CD4-positive, alpha-beta T cell treated with Interleukin-17A for 1 hour (primary cell): ENCODE data around the gene BTBD7.
"Not testable (repeated sequence)": the region's sequence is repeated elsewhere in the genome, so short reads cannot be mapped to it uniquely, and the experiment has no call there.

Source experiments
- DNase-seq: peaks from one replicate; pipeline ENCODE4 v3.0.0-alpha.2; 2020

BTBD7 gene, protein sequence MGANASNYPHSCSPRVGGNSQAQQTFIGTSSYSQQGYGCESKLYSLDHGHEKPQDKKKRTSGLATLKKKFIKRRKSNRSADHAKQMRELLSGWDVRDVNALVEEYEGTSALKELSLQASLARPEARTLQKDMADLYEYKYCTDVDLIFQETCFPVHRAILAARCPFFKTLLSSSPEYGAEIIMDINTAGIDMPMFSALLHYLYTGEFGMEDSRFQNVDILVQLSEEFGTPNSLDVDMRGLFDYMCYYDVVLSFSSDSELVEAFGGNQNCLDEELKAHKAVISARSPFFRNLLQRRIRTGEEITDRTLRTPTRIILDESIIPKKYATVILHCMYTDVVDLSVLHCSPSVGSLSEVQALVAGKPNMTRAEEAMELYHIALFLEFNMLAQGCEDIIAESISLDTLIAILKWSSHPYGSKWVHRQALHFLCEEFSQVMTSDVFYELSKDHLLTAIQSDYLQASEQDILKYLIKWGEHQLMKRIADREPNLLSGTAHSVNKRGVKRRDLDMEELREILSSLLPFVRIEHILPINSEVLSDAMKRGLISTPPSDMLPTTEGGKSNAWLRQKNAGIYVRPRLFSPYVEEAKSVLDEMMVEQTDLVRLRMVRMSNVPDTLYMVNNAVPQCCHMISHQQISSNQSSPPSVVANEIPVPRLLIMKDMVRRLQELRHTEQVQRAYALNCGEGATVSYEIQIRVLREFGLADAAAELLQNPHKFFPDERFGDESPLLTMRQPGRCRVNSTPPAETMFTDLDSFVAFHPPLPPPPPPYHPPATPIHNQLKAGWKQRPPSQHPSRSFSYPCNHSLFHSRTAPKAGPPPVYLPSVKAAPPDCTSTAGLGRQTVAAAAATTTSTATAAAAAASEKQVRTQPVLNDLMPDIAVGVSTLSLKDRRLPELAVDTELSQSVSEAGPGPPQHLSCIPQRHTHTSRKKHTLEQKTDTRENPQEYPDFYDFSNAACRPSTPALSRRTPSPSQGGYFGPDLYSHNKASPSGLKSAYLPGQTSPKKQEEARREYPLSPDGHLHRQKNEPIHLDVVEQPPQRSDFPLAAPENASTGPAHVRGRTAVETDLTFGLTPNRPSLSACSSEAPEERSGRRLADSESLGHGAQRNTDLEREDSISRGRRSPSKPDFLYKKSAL

GRCh38 chr14:93332853-93333630 is at the start of gene BTBD7:
Gene BTBD7, minus strand, starts transcription at chr14:93333036. Its CDS starts 36,985 bp downstream, at chr14:93296051.
- peak; percentile 94 for DNase-seq

GRCh38 chr14:93381644-93382043 is 48.8 kb upstream of the BTBD7 start:
- DNase-seq: no peak

DNA sequence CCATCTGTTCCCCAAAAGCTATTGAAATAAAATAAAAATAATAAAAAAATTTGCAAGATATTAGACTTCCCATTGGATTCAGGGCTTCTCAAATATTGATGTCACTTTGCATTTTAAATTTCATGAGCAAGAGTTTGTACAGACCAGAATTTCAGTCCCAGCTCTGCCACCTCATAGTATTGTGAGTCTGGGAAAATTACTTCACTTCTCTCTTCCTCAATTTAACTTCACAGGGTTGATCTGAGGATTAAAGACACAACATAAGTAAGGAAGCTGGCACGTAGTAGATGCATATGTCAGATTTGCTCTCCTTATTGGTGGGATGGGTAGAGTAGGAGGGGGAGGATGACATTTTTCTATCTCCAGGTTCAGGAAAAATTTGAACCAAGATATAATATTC is 47.0 kb upstream of the BTBD7 start:
- no peak for DNase-seq

- peak; percentile 10 for DNase-seq
These were observed 42.9 kb upstream of the BTBD7 start for GRCh38 chr14:93375673-93376156.

DNA sequence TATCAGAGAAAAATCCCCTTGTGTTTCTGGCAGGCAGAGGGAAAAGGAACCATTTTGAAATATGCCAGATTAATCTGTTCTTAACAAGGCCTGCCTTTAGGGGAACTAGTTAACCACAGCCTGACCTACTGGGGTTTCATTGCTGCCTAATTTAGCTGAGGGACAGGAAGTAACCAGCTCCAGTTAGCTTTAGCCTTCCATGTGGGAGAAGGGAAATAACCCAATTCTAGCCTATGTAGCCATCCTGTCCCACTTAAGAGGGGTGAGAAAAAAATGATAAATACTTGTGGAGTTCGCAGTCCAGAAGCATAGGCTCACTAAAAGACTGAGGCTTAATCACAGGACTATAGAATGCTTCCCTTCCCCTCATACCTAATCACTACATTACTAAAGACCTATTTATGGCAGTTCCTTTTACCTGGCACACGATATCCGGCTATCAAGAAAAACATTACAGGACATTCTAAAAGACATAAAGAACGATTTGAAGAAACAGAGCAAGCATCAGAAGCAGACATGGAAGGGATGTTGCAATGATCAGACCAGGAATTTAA is 37.0 kb upstream of the BTBD7 start:
- peak; percentile 8 for DNase-seq

GRCh38 chr14:93368996-93369712 is 36.3 kb upstream of the BTBD7 start:
- DNase-seq: no peak

DNA sequence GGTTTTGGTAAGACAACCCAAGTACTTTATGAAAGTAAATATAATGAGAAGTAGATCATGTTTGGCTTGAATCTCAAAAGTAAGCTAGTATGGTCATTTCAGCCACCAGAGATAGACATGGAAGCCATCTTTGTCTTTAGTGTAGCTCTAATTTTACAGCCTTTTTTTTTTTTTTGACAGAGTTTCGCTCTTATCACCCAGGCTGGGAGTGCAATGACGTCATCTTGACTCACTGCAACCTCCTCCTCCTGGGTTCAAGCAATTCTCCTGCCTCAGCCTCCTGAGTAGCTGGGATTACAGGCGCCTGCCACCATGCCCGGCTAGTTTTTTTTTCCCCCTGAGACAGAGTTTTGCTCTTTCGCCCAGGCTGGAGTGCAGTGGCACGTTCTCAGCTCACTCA is 22.0 kb upstream of the BTBD7 start:
- DNase-seq: not testable (repeated sequence)

DNA sequence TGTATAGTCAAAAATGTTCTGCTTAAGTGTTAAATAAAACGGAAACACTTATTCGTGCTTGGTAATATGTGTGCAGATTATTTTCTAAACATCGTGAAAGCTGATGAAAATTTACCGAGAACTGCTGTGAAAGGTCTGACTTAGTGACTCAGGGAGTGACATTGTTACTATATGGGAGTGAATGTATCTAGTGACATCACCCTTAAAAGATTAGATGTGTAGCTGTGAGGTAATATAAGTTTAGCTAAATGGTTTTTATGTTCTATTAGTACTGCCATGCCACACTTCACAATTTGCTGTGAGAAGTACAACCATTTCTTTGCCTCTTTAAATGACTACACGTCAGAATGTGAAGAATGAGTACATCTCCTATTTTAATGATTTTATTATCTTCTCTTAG is 15.5 kb upstream of the BTBD7 start:
- DNase-seq: no peak

GRCh38 chr14:93347850-93348249 is 15.0 kb upstream of the BTBD7 start:
- DNase-seq: no peak

DNA sequence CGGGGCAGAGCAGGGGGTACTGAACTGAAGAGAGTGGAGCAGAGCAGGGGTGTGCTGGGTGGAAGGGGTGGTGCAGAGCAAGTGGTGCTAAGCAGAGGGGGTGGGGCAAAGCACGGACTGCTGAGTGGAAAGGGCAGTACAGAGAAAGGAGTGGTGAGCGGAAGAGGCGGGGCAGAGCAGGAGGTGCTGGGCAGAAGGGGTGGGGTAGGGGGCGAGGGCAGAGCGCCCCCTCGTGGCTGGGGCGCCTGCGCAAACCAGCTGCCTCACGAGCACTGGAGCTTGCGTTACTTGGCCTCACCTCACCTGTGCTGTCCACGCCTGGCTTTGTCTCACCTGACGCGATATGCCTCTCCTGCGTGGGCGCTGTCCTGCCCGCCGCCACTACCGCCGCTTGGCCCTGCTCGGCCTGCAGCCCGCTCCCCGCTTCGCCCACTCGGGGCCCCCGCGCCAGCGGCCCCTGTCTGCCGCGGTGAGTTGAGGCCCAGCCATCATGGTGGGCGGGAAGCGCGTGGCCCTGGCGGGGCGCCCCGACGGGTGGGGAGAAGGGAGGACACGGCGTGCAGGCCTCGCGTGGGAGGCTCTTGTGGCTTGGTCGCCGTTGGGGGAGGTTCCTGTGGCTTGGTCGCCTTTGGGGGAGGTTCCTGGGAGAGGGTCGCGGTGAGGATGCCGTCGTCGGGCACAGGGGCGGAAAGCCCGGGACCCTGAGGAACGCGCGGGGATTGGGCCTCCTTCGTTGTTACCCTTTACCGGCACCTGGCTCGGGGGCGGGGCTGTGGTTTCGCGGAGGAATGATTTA is 14.3 kb upstream of the BTBD7 start, which contains the start of gene COX8C:
Gene COX8C, plus strand, starts transcription at position 257 of the 796 bp plus-strand sequence. Its CDS starts 87 bp downstream, at position 344.
- DNase-seq: no peak

DNA sequence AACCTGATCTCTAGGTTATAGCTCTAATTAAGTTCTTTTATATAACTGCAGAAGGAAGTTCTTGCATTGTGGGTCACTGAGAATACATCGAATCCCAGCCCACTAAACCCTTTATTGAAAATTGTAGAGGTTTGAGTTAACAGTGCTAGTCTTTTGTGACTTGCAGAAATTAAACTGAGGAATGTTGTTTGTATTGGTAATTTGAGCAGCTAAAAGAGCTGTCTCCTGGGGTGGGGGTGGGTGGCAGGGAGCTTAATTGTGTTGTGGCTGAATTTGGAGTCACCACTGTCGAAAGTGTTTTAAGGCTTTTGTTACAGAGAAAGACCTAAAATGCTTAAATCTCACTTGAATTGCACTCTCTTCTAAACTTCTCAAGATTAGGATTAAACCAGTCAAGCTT is 11.0 kb upstream of the BTBD7 start:
- no peak for DNase-seq

DNA sequence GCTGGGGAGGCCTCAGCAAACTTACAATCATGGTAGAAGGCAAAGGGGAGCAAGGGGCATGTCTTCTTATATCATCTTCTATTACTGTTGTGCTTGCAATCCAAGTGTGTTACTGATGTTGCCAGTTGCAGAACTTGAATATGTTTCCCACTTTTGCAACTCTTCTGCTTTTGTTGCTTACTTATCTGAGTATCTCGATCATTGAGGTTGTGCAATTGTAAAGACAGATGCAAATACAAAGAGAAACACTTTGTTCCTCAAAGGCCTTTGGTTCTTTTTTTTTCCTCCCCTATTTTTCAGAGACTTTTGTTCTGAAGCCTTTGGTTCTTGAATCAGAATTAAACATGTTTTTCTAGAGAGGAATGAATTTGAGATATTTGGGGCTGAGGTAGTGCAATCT is 10.4 kb upstream of the BTBD7 start:
- DNase-seq: no peak

GRCh38 chr14:93337884-93338283 is 5.0 kb upstream of the BTBD7 start:
- DNase-seq: no peak

GRCh38 chr14:93337143-93337753 is 4.4 kb upstream of the BTBD7 start:
- no peak for DNase-seq

DNA sequence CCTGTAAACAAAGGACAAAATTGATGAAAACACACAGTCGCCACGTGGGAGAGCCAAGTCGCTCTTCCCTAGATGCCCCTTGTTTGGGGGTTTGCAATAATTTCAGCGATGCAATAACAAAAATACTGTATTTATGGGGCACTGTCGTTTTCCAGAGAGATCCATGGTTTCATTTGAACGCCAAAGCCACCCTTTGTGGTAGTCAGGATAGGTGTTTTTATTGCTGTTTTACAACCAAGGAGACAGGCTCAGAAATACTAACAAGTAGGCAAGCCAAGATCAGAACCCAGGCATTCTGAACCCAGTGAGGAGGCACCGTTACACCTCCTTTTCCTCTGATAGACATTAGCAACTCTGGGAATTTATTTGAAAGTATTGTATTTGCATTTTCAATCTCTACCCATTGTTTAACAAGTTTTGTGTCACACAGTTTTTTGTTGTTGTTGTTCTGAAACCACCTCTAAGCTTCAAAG is 831 bp upstream of the BTBD7 start:
- DNase-seq: no peak

- no peak for DNase-seq
These were observed 411 bp downstream of the BTBD7 start for GRCh38 chr14:93332397-93332852.

DNA sequence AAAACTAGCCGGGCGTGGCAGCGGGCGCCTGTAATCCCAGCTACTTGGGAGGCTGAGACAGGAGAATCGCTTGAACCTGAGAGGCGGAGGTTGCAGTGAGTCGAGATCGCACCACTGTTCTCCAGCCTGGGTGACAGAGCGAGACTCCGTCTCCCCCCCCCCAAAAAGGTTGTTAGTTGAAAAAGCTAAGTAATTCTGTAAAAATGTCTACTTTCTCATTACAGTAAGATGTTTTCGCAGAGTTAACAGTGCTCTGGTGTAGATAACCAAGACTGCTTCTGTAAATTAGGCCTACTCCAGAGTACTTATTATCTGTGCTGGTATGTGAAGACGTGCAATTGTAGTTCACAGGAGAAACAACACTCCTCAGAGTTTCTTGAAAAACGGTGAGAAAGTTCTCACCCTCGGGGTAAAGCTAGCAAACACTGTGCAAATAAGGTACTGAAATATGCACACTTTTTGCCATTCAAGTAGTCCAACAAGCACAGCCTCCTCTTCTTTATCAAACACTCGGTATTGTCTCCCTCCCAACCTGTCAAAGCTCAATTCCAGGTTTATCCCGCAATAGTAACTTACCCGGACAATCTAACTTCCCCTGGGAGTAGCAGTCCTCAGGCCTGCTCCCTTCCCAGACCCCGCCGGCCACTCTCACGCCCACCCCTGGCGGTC is 974 bp downstream of the BTBD7 start:
- no peak for DNase-seq

DNA sequence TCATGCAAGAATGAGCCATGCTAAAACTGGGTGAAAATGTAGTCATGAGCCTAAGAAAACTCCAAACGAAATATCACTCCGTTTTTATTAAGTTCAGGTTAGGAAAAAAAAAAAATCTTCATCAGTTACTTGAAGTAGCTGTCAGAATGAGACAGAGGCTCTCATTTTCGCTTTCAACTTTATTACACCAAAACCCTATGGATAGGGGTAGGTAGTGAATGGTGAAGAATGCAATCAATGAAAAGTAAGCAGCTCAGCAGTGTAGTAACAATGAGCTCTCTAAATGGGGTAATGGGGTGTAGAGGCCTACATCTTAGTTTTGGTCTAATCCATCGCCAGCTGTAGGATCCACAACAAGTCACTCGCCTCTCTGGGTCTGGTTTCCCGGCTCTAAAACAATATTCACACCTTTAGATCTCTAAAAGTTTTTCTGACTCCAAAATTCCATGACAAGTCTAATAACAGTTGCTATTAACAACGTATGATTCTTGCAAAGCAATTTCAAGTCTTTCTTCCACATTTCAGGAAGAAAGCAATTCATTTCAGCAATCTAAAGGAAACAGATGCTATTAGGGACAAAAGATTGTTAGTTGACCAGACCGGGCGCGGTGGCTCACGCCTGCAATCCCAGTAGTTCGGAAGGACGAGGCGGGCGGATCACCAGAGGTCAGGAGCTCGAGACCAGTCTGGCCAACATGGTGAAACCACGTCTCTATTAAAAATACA is 1.7 kb downstream of the BTBD7 start:
- no peak for DNase-seq
